NCI-H2081 (cell line): ENCODE results near the gene BRAT1.
"Not testable (repeated sequence)": the region's sequence is repeated elsewhere in the genome, so short reads cannot be mapped to it uniquely, and the experiment has no call there.

Source experiments
- DNase-seq, 2 experiments: peaks; one replicate each; lab custom pipeline; 2025; lab: John Stamatoyannopoulos, UW

The BRAT1 gene

GRCh38 chr7:2535872-2536627 lies 19.3 kb downstream of the BRAT1 start:
- peak in 1 of 2 experiments; percentile 32 for DNase-seq

GRCh38 chr7:2534214-2534613 lies 21.1 kb downstream of the BRAT1 start:
- not testable (repeated sequence) for DNase-seq

GRCh38 chr7:2533566-2533965 lies 21.8 kb downstream of the BRAT1 start:
- not testable (repeated sequence) for DNase-seq

- not testable (repeated sequence) for DNase-seq
Observed at GRCh38 chr7:2532816-2533215, 22.5 kb downstream of the BRAT1 start.

GRCh38 chr7:2532199-2532772 lies 23.0 kb downstream of the BRAT1 start:
- not testable (repeated sequence) for DNase-seq

- not testable (repeated sequence) for DNase-seq
Observed at GRCh38 chr7:2531796-2532110, 23.6 kb downstream of the BRAT1 start.

GRCh38 chr7:2530994-2531795 lies 24.1 kb downstream of the BRAT1 start:
- not testable (repeated sequence) for DNase-seq

GRCh38 chr7:2530071-2530987 lies 25.0 kb downstream of the BRAT1 start:
- no peak for DNase-seq

GRCh38 chr7:2529161-2530070 lies 25.9 kb downstream of the BRAT1 start:
- no peak for DNase-seq

GRCh38 chr7:2528481-2529095 lies 26.7 kb downstream of the BRAT1 start:
- no peak for DNase-seq

- DNase-seq = peak; percentile 54 to 73
Observed at GRCh38 chr7:2527505-2528467, 27.5 kb downstream of the BRAT1 start.

GRCh38 chr7:2526659-2527504 lies 28.4 kb downstream of the BRAT1 start:
- DNase-seq = no peak

GRCh38 chr7:2525658-2526630 lies 29.4 kb downstream of the BRAT1 start:
- DNase-seq = peak; percentile 80 to 91

- DNase-seq = peak; percentile 29 to 30
Observed at GRCh38 chr7:2524808-2525657, 30.3 kb downstream of the BRAT1 start.

- DNase-seq = peak; percentile 97 to 99
Observed at GRCh38 chr7:2523941-2524807, 31.1 kb downstream of the BRAT1 start.
